Measurements from ENCODE around the gene RBM26.

DNA sequence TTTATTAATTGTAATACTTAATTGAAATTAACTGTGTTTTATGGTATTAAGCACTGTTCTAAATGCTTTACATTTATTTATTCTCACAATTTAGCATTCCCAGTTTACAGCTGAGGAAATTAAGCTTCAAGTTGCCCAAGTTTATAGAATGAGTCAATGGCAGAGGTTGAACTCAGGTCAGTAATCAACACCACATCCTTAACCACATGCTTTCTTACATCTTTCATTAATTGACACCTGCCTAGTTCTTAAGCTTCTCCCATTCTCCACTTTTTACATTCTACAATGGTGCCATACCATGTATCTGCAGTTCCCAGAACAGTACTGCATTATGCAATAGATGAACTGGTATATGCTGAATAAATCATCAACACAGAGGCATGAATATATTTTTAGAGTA lies 11.7 kb upstream of the RBM26 start:
- TF ChIP-seq, protein P1, sequence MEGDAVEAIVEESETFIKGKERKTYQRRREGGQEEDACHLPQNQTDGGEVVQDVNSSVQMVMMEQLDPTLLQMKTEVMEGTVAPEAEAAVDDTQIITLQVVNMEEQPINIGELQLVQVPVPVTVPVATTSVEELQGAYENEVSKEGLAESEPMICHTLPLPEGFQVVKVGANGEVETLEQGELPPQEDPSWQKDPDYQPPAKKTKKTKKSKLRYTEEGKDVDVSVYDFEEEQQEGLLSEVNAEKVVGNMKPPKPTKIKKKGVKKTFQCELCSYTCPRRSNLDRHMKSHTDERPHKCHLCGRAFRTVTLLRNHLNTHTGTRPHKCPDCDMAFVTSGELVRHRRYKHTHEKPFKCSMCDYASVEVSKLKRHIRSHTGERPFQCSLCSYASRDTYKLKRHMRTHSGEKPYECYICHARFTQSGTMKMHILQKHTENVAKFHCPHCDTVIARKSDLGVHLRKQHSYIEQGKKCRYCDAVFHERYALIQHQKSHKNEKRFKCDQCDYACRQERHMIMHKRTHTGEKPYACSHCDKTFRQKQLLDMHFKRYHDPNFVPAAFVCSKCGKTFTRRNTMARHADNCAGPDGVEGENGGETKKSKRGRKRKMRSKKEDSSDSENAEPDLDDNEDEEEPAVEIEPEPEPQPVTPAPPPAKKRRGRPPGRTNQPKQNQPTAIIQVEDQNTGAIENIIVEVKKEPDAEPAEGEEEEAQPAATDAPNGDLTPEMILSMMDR (IDR thresholded peaks at IDR 0.05; ENCODE audit: poor library complexity, severe bottlenecking): no peak
- no peak for TF ChIP-seq EZH2 (IDR thresholded peaks at IDR 0.05; ENCODE audit: borderline replicate concordance, insufficient read depth, low read length, poor library complexity, severe bottlenecking)
- no peak for TF ChIP-seq RAD21 (conservative IDR thresholded peaks at IDR 0.05)
- no peak for TF ChIP-seq POLR2AphosphoS5 (IDR thresholded peaks at IDR 0.05)
- TF ChIP-seq EP300 (conservative IDR thresholded peaks at IDR 0.05; ENCODE audit: poor library complexity, severe bottlenecking): no peak
- TF ChIP-seq, protein P2, sequence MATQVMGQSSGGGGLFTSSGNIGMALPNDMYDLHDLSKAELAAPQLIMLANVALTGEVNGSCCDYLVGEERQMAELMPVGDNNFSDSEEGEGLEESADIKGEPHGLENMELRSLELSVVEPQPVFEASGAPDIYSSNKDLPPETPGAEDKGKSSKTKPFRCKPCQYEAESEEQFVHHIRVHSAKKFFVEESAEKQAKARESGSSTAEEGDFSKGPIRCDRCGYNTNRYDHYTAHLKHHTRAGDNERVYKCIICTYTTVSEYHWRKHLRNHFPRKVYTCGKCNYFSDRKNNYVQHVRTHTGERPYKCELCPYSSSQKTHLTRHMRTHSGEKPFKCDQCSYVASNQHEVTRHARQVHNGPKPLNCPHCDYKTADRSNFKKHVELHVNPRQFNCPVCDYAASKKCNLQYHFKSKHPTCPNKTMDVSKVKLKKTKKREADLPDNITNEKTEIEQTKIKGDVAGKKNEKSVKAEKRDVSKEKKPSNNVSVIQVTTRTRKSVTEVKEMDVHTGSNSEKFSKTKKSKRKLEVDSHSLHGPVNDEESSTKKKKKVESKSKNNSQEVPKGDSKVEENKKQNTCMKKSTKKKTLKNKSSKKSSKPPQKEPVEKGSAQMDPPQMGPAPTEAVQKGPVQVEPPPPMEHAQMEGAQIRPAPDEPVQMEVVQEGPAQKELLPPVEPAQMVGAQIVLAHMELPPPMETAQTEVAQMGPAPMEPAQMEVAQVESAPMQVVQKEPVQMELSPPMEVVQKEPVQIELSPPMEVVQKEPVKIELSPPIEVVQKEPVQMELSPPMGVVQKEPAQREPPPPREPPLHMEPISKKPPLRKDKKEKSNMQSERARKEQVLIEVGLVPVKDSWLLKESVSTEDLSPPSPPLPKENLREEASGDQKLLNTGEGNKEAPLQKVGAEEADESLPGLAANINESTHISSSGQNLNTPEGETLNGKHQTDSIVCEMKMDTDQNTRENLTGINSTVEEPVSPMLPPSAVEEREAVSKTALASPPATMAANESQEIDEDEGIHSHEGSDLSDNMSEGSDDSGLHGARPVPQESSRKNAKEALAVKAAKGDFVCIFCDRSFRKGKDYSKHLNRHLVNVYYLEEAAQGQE (IDR thresholded peaks at IDR 0.05; ENCODE audit: borderline replicate concordance): no peak
- TF ChIP-seq SMC3 (conservative IDR thresholded peaks at IDR 0.05; ENCODE audit: poor library complexity): no peak

Data from neural cell (in vitro differentiated cells).